ENCODE results near the gene FLRT3.

FLRT3 gene

DNA sequence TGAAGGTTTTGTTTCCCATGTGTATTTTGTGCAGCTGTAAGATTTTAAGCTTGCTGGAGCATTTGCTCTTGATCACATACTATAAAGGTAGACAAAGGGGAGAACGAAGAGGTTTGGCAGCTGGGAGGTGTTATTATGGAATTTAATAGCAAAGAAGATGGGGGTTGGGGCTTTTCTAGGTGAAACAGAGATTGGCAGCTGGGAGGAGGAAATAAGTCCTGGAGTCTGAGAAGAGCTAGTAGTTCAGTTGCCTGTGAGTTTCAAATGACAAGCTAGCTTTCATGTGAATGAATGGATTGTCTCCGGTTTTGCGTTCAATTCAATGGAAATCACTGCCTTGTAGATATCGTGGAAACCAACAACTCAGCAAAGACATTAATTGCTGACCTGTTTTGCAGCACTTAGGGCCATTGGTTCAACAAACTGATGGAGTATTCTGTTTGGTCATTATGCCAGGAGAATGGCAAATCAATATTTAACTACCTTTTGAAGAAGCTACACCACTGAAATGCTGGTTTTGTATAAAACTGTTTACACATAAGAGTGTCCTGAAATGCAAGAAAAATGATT lies 38.1 kb upstream of the FLRT3 start:
- TF ChIP-seq, protein P1, sequence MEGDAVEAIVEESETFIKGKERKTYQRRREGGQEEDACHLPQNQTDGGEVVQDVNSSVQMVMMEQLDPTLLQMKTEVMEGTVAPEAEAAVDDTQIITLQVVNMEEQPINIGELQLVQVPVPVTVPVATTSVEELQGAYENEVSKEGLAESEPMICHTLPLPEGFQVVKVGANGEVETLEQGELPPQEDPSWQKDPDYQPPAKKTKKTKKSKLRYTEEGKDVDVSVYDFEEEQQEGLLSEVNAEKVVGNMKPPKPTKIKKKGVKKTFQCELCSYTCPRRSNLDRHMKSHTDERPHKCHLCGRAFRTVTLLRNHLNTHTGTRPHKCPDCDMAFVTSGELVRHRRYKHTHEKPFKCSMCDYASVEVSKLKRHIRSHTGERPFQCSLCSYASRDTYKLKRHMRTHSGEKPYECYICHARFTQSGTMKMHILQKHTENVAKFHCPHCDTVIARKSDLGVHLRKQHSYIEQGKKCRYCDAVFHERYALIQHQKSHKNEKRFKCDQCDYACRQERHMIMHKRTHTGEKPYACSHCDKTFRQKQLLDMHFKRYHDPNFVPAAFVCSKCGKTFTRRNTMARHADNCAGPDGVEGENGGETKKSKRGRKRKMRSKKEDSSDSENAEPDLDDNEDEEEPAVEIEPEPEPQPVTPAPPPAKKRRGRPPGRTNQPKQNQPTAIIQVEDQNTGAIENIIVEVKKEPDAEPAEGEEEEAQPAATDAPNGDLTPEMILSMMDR (IDR thresholded peaks at IDR 0.05; ENCODE audit: low read depth, low read length, missing control alignments): no peak
- DNase-seq (ENCODE audit: extremely low read depth, low read depth): no peak
- H3K4me3 ChIP-seq (replicated peaks; ENCODE audit: low read depth, low read length): no peak overlapping the region

DNA sequence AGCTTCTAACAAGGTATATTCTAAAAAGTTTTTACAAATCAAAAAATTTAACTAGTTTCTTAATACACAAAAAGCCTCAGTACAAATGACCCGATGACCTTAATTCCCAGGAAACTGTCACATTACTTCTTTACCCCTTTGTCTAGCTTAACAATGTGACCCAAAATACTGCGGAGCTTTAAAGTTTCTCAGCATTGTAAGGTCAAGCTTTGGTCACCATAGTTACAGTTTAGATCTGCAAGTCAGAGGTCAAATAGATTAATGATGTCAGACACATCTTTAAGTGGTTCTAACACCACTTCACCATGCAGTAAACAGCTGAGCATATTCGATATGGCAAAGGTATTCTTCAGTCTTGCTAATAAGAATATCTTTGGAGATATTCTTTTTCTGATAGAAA lies 36.8 kb upstream of the FLRT3 start:
- H3K4me3 ChIP-seq (replicated peaks; ENCODE audit: low read depth, low read length): no peak overlapping the region
- TF ChIP-seq, protein P1 (IDR thresholded peaks at IDR 0.05; ENCODE audit: low read depth, low read length, missing control alignments): no peak
- DNase-seq (ENCODE audit: extremely low read depth, low read depth): no peak

DNA sequence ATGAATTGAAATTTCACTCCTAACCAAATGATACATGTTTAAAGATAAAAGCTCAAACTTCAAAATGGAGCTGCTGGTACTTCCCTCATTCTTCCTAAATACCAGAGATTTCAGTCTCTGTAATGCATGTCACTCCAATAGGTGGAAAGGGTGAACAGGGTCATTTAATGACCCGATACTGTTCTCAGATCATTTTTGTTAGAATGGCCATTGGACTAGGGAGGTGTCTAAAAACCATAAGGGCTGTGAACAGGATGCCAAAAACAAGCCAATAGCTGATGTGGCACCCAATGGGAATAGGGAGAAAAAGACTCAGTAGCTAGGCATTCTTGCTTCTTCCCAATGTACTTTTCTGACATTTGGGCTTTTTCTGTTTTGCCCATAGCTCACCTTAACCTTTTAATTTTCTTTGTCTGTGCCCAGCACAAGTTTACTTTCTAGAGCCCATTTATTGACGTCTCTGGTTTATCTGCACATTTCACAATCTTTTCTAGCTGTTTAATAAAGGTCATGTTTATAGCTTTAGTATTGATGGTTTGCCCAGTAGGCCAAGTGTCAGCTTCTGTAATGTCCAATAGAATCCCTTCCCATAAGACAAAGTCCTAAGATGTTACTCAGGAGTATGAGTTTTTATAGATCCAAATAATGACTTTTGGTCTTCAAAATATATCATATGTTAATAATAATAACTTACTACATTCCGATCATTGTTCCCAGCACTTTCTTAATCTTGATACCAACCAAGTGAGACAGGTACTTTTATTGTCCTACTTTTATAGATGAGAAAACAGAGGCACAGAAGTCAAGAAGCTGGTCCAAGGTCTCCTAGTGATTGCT lies 24.3 kb upstream of the FLRT3 start:
- DNase-seq (ENCODE audit: extremely low read depth, low read depth): no peak
- TF ChIP-seq, protein P1 (IDR thresholded peaks at IDR 0.05; ENCODE audit: low read depth, low read length, missing control alignments): no peak
- H3K4me3 ChIP-seq (replicated peaks; ENCODE audit: low read depth, low read length): no peak overlapping the region

DNA sequence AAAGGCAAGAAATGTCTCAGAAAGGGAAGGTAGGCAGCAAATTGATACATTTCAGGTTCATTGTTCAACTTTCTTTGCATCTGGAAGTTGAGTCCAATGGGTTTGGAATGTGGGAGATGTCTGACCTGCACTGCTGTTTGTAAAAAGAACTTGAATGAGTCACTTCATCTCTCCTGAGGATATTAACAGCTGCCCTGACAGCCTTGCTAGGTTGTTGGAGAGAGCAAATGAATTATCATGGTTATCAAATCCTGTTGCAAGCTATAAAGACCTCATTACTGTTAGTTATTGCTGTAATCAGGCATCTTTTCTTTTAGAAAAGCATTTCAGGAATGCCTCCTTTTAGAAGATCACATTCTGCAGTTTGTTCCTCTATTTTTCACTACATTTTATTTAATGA lies 23.0 kb upstream of the FLRT3 start:
- no peak overlapping the region for H3K4me3 ChIP-seq (replicated peaks; ENCODE audit: low read depth, low read length)
- TF ChIP-seq, protein P1 (IDR thresholded peaks at IDR 0.05; ENCODE audit: low read depth, low read length, missing control alignments): no peak
- no peak for DNase-seq (ENCODE audit: extremely low read depth, low read depth)

DNA sequence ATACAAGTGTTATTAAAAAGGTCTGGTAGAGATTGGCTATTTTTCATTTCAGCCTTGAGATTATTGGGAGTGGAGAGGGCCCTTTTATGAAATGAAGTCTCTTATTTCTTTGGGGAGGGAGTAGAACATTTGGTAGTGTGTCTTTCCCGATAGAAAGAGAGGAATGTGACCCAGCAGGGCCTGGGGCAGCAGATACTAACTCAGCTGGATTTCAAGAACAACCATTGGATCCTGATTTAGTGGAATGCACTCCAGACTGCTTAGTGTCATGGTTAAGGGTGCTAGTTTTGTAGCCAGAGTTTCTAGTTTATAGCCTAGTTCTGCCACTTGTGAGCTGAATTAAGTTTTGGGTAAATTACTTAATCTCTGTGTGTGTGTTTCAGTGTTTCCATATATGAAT lies 18.4 kb upstream of the FLRT3 start:
- H3K4me3 ChIP-seq (replicated peaks; ENCODE audit: low read depth, low read length): no peak overlapping the region
- TF ChIP-seq, protein P1 (IDR thresholded peaks at IDR 0.05; ENCODE audit: low read depth, low read length, missing control alignments): no peak
- DNase-seq (ENCODE audit: extremely low read depth, low read depth): no peak

DNA sequence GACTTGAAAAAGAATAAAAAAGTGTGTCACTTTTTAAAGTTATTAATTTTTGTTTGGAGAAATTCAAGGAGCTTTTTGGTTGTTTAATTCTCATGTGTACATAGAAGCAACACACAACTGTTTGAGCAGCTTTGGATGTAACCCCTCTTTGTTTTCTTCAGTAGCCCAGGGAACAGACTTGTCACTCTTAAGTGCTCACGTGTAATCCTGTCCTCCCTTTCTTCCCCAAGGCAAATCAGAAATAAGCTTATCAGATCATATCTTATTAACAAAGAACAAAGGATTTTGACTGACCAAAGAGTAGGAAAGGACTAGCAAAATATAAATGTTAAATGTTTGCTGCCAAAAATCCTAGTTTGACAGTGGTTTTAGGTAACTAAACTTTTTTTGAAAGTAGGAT lies 7.3 kb upstream of the FLRT3 start:
- TF ChIP-seq, protein P1 (IDR thresholded peaks at IDR 0.05; ENCODE audit: low read depth, low read length, missing control alignments): no peak
- no peak for DNase-seq (ENCODE audit: extremely low read depth, low read depth)
- no peak overlapping the region for H3K4me3 ChIP-seq (replicated peaks; ENCODE audit: low read depth, low read length)
